ENCODE data around the gene DNAJB8.

The DNAJB8 gene

GRCh38 chr3:128482666-128483656, 16.3 kb upstream of the DNAJB8 start:
- no peak for DNase-seq (ENCODE audit: low spot score)

GRCh38 chr3:128482175-128482574, 15.5 kb upstream of the DNAJB8 start:
- no peak for DNase-seq (ENCODE audit: low spot score)

GRCh38 chr3:128481438-128481942, 14.8 kb upstream of the DNAJB8 start:
- DNase-seq (ENCODE audit: low spot score): no peak

GRCh38 chr3:128480717-128481437, 14.2 kb upstream of the DNAJB8 start:
- no peak for DNase-seq (ENCODE audit: low spot score)

- no peak for DNase-seq (ENCODE audit: low spot score)
Measured at GRCh38 chr3:128480278-128480677, 13.6 kb upstream of the DNAJB8 start.

GRCh38 chr3:128479558-128480086, 12.9 kb upstream of the DNAJB8 start:
- DNase-seq (ENCODE audit: low spot score): no peak

GRCh38 chr3:128478576-128479506, 12.2 kb upstream of the DNAJB8 start:
- DNase-seq (ENCODE audit: low spot score): no peak

- no peak for DNase-seq (ENCODE audit: low spot score)
Measured at GRCh38 chr3:128476659-128477058, 10.0 kb upstream of the DNAJB8 start.

- DNase-seq (ENCODE audit: low spot score): no peak
Measured at GRCh38 chr3:128475355-128475754, 8.7 kb upstream of the DNAJB8 start.

- DNase-seq (ENCODE audit: low spot score): no peak
Measured at GRCh38 chr3:128473737-128474136, 7.0 kb upstream of the DNAJB8 start.

- DNase-seq (ENCODE audit: low spot score): no peak
Measured at GRCh38 chr3:128473180-128473519, 6.5 kb upstream of the DNAJB8 start.

- no peak for DNase-seq (ENCODE audit: low spot score)
Measured at GRCh38 chr3:128472449-128473179, 5.9 kb upstream of the DNAJB8 start.

GRCh38 chr3:128471720-128472119, 5.0 kb upstream of the DNAJB8 start:
- DNase-seq (ENCODE audit: low spot score): no peak

- DNase-seq (ENCODE audit: low spot score): no peak
Measured at GRCh38 chr3:128471110-128471509, 4.4 kb upstream of the DNAJB8 start.

- DNase-seq (ENCODE audit: low spot score): no peak
Measured at GRCh38 chr3:128470134-128470899, 3.6 kb upstream of the DNAJB8 start.

GRCh38 chr3:128469556-128469955, 2.9 kb upstream of the DNAJB8 start:
- DNase-seq (ENCODE audit: low spot score): no peak

- no peak for DNase-seq (ENCODE audit: low spot score)
Measured at GRCh38 chr3:128468791-128469527, 2.3 kb upstream of the DNAJB8 start.

- no peak for DNase-seq (ENCODE audit: low spot score)
Measured at GRCh38 chr3:128468285-128468790, 1.6 kb upstream of the DNAJB8 start.

GRCh38 chr3:128464702-128465101, 2.0 kb downstream of the DNAJB8 start:
- no peak for DNase-seq (ENCODE audit: low spot score)
